ENCODE measurements around the gene TSEN15.

The TSEN15 gene

DNA sequence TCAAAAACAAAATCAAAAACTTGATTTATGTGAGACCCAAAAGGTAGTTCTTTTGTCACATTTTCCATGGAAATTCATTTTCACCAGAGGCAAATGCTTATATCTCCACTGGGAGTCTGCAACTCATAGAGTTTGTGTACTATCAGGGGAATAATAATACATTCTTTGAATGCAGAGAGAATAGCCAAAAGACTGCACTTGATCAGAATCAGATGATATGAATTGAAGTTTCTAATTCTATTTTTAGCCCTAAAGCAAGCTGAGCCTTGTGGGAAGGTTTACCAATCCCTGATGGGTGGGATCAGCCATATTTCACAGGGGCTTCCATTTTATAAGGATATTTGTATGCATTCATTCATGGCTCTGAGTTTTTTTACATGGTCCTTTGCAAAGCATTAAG is 49.6 kb downstream of the TSEN15 start:
- DNase-seq (ENCODE audit: low read depth, low spot score): no peak

DNA sequence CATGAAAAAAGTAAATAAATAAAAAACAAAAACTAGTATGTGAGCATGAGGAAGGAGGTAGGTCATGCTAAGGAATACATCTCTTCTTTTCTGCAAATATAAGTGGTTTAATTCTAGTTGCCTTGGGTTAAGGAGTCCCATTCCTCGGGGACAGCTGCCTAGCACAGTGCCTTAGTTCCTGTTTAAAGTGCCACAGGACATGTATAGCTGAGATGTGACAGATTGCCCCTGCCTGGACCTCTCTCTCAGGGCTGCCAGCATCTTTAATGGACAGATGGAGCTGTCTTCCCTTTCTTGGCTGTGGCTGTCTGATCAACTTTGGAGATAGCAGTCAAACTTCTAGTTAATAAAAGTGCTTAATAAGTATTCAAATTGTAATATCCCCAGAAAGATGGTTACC is 50.0 kb downstream of the TSEN15 start:
- DNase-seq (ENCODE audit: low read depth, low spot score): no peak

DNA sequence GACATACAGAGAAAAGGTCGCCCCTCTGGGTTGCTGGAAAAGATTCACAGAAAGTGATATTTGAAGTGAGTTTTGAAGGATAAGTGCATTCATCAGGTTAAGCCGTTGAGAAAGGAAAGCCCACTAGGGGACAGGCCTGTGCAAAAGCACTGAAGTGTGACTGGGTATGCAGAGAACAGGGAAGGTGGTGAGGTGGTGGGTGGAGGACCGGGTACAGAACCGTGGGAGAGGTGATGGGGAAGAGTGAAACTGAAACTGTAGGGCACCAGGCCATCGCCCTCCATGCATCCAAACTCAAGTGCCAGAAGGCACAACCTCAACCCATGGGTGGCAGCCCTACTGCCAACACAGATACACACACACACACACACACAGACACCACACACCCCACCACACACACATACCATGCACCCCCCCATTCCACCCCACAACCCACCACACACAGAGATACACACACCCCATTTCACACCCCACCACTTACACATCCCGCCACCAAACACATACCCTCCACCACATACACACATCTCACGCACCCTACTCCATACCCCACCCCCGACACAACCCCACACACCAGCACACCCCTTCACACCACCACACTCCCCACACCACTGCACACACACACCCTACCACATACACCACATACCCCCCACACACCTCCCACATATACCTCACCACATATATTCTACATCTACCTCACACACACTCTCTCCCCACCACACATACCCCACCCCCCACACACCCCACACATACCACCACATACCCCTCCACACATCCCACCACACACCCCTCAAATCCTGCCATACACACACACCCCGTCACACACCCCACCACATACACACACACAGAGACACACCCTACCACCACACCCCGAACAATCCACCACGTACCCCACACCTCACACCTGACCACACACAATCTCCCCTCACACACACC is 59.0 kb downstream of the TSEN15 start:
- DNase-seq (ENCODE audit: low read depth, low spot score): no peak

DNA sequence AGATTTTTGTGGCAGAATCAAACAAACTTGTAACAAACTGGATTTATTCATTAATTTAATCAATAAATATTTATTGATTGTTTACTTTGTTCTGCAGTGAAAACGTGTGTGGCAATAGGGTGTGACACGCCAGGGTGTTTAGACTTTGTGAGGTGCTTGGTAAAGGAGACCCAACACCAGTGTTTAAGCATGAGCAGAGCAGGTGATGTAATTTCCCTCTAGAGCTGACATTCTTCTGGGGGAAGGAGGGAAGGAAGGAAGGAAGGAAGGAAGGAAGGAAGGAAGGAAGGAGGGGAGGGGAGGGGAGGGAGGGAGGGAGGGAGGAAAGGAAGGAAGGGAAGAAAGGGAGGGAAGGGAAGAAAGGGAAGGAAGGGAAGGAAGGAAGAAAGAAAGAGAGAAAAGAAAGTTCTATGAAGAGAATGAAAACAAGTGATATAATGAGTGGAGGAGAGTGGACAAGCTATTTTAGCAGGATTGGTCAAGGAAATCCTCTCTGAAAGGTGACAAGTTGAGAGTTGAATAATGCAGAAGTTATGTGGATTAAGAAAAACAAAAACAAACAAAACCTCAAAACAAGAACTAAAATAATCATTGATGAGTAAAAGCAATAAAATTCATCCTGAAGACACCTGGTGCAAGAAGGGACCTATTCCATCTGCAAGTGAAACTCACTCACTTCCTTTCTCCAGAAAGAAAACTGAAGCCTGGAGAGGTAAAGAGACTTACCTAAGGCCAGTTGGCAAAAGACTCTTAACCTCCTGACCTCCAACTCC is 60.8 kb downstream of the TSEN15 start:
- DNase-seq (ENCODE audit: low read depth, low spot score): no peak

DNA sequence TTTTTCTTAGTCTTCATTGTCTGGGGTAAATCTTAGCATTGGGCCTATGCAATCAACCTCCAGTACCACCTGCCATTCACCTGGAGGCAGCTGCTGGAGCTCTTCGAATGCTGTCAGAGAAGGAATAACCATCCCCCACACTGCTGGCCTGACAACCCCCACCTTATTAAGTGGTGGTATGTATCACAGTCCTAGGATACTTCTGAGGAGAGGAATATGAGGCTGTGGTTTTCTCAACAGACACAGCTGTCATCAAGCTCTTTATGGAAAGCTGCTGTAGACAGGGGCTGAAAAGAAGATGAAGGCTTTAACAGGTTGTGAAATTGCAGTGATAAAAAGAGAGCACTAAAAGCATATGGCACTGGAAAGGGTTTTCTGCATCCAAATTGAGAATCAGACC is 61.7 kb downstream of the TSEN15 start:
- DNase-seq (ENCODE audit: low read depth, low spot score): no peak

DNA sequence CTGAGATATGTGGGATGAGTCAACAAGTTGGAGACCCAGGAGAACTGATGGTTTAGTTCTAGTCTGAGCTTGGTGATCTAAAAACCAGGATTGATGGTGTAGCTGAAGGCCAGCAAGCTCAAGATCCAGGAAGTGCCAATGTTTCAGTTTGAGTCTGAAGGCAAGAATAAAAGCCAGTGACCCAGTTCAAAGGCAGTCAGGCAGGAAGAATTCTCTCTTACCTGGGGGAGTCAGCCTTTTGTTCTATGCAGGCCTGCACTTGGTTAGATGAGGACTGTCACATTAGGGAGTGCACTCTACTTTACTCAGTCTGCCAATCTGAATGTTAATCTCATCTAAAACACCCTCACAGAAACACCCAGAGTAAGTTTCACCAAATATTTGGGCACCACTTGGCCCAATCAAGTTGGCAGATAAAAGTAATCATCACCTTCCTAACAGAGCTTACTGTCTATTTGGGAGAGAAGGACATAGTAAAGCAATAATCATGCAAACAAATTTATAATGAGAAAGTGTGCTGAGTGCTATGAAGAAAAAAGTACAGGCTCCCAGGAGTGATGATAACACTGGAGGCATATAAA is 63.4 kb downstream of the TSEN15 start:
- DNase-seq (ENCODE audit: low read depth, low spot score): no peak

DNA sequence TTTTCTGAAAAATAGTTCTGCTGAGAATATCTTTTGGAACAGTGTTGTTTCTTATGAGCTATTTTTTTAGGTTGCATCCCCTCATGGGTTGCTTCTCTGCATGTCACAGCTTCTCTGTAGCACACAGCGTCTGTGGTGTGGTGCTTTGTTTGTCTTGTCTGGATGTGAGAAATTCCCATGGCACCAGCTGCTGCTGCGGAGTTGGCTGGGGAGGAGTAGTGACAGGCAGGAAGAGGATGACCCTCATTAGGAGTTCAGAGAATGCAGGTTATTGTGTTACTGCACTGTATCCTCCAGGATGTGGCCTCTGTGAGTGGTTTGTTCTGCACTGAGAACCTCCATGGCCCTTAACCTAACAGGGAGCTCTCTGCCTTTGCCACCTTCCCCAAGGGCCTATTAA is 64.8 kb downstream of the TSEN15 start:
- DNase-seq (ENCODE audit: low read depth, low spot score): peak; percentile 41

DNA sequence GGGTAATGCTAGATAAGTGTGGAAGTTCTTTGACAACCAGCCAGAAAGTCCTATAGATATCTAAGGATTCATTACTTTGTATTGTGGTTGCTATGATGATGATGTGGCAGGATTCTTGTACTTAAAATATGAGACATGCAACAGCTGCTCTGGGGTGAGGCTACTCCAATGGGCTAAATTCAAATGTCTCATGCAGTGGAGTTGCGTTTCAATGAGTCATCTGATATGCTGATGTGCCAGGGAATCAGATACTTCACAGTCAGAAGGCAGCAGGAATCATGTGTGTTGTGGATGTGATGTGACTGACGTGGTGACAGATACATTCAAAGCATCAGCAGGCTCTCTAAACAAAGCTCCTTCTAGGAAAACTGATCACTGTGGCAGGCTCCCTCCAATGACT is 66.5 kb downstream of the TSEN15 start:
- peak; percentile 75 for DNase-seq (ENCODE audit: low read depth, low spot score)
